D721Med (cell line): ENCODE measurements around the gene DDC.
"Not testable (repeated sequence)": the region's sequence is repeated elsewhere in the genome, so short reads cannot be mapped to it uniquely, and the experiment has no call there.

Source experiments
- DNase-seq: peaks from one replicate; pipeline ENCODE4 v3.0.0; 2011; ENCODE audit warnings: low spot score; ENCODE audit not compliant: insufficient read length
- FAIRE-seq: peaks from 2 replicates; lab custom pipeline; 2011; peaks lifted over from hg19 to GRCh38; lab: Jason Lieb, UNC
- TF ChIP-seq, protein P1 (sequence below): IDR thresholded peaks from 2 replicates; pipeline ENCODE4 v1.5.1; 2012; ENCODE audit warnings: mild to moderate bottlenecking, control low read depth; ENCODE audit not compliant: insufficient read depth; ENCODE audit errors: missing control alignments

The DDC gene

DNA sequence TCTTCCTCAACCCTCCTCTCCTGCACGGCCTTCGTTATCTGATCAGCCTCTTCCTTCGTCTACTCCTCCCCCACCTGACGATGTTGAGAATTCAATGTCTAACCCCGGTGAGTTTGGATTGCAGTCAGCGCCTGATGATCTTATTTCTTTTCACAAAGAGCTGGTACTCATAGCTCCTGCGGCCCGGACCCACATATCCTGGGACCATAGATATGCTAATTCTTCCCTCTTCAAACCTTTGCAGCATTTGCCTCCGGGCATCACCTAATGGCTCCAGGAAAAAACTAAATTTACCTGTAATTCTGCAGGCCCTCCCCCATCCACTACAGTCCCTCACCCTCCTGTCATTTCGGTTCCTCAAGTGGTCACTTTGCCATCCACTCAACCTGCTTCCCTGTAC is 12.4 kb upstream of the DDC start:
- FAIRE-seq, result no peak
- TF ChIP-seq, protein P1, sequence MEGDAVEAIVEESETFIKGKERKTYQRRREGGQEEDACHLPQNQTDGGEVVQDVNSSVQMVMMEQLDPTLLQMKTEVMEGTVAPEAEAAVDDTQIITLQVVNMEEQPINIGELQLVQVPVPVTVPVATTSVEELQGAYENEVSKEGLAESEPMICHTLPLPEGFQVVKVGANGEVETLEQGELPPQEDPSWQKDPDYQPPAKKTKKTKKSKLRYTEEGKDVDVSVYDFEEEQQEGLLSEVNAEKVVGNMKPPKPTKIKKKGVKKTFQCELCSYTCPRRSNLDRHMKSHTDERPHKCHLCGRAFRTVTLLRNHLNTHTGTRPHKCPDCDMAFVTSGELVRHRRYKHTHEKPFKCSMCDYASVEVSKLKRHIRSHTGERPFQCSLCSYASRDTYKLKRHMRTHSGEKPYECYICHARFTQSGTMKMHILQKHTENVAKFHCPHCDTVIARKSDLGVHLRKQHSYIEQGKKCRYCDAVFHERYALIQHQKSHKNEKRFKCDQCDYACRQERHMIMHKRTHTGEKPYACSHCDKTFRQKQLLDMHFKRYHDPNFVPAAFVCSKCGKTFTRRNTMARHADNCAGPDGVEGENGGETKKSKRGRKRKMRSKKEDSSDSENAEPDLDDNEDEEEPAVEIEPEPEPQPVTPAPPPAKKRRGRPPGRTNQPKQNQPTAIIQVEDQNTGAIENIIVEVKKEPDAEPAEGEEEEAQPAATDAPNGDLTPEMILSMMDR, result no peak
- DNase-seq, result no peak

DNA sequence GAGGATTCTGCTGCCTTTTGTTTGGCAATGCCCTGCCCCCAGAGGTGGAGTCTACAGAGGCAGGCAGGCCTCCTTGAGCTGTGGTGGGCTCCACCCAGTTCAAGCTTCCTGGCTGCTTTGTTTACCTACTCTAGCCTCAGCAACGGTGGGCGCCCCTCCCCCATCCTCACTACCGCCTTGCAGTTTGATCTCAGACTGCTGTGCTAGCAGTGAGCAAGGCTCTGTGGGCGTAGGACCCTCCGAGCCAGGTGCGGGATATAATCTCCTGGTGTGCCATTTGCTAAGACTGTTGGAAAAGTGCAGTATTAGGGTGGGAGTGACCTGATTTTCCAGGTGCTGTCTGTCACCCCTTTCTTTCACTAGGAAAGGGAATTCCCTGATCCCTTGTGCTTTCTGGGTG is 11.2 kb upstream of the DDC start:
- FAIRE-seq, result not testable (repeated sequence)

DNA sequence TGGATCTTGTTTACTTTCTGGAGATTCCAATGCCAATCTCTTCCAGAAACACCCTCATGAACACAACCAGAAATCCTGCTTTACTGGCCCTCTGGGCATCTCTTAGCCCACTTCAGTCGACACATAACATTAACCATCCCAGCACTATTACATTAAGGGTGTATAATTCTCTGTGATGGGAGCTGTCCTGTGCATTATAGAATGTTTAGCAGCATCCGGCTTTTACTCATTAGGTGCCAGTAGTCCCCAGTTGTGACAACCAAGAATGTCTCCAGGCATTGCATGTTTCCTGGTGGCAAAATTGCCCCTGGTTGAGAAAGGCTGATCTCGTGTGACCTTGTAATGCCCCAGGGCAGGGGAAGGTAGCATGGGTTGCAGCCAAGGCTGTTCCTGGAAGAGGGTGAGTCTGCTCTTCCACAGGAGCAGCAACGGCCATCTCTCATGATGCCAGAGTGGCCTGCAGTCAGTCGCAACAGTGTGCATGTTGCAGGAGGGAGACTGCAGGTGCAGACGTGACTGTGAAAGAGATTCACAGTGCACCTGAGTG is 2.6 kb upstream of the DDC start:
- FAIRE-seq, result no peak
- TF ChIP-seq, protein P1, result no peak
- no peak for DNase-seq

More for the DNA sequence above, 11.2 kb upstream of the DDC start:
- DNase-seq, result not testable (repeated sequence)

DNA sequence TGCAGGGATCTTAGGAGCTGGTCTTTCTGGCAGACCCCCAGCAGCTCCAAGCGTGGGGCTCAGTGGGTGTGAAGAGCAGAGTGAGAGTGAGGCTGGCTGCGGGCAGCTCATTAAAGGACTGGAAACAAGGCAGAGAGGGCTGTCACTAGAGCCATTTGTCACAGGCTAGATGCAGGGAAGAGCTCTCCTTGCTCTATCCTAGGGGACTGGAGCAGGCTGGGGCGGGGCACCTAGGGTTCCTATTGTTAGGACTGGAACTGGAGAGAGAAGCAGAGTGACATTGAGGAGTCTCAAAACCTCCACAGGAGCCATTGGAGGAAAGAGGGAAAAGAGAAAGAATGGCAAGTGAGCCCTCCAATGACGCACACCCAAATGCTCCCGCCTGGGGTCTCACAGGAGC is 772 bp upstream of the DDC start:
- FAIRE-seq (no peak), DNase-seq (no peak)
- TF ChIP-seq, protein P1, result no peak

DNA sequence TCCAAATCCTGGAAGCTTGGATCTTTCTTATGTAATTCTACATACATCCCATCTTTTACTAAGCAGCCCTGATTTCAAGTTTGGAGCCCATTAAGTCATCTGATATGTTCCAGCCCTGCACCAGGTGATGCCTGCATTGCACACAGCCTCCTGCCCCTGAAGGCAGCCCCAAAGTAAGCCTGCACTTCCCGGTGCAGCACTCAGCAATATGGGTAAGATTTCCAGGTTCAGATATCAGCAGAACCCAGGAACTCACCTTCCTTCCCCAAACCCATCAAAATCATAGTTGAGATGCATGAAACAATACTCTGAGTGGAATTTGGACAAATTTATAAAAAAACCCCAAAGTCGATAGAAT is 333 bp upstream of the DDC start:
- FAIRE-seq, result no peak
- TF ChIP-seq, protein P1, result no peak
- DNase-seq, result no peak

DNA sequence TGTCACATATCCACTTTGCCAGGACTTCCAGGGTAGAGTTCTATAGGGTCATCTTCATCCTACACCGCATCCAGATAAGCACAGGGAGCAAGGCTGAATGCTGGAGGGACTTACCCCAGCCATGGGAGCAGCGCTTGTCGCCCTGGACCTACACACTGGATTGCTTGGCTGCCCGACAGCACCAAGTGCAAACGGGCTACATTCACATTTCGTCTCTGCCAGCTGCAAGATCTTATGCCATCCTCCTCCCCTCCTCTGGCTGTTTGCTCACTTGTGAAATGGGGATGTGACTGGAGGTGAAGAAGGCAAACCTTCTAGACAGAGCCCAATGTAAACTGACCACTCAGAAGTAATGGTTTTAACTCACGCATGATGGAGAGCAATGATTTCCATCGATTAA is 1.0 kb downstream of the DDC start:
- DNase-seq (no peak), FAIRE-seq (no peak)
- TF ChIP-seq, protein P1, result no peak

DNA sequence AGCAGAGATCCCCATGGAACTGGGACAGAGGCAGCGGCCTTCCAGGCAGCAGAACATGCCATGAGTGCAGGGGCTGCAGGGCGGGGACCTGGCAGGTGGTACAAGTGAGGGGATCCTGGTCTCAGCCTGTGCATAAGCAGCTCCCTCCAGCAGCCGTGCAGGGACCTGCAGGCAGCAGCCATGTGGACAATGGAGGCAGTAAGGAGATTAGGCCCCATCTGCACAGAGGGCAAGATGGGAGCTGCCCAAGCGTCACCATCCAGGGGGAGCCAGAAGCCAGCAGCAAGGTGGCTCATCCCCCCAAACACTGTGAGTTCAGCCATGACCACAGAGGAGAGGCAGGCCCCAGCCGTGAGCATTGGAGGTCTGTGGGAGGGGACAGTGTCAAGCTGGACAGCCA is 3.1 kb downstream of the DDC start:
- no peak for DNase-seq
- no peak for FAIRE-seq
- TF ChIP-seq, protein P1, result no peak

DNA sequence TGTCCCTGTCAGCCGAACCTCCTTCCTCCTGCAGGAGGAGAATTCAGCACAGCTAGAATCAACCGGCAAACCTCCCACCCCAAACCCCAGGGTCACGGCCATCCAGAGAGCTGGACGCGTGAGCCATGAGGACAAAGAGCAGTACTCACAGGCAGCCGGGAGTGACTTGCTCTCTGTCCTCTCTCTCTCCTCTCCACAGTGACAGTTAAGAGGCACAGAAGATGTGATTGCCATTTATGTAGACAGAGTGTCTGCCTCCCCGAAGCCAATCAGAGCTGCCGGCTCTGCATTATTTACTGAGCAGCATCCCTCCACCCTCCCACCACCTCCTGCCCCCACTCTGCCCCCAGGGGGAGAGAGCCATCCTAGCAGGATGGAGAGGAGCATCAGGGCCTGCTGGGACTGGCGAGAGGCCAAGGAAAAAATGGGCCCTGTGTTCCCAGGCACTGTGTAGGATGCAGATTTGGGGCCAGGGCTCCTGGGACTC is 4.3 kb downstream of the DDC start:
- DNase-seq (no peak), FAIRE-seq (no peak)
- TF ChIP-seq, protein P1, result no peak
